CD4-positive, alpha-beta T cell treated with Interferon alpha-2 for 1 hour (primary cell): ENCODE results near the gene GFRA1.

ENCODE experiments used
- DNase-seq, 2 donors: peaks; one replicate each; pipeline ENCODE4 v3.0.0-alpha.2; 2020 to 2022

The GFRA1 gene

DNA sequence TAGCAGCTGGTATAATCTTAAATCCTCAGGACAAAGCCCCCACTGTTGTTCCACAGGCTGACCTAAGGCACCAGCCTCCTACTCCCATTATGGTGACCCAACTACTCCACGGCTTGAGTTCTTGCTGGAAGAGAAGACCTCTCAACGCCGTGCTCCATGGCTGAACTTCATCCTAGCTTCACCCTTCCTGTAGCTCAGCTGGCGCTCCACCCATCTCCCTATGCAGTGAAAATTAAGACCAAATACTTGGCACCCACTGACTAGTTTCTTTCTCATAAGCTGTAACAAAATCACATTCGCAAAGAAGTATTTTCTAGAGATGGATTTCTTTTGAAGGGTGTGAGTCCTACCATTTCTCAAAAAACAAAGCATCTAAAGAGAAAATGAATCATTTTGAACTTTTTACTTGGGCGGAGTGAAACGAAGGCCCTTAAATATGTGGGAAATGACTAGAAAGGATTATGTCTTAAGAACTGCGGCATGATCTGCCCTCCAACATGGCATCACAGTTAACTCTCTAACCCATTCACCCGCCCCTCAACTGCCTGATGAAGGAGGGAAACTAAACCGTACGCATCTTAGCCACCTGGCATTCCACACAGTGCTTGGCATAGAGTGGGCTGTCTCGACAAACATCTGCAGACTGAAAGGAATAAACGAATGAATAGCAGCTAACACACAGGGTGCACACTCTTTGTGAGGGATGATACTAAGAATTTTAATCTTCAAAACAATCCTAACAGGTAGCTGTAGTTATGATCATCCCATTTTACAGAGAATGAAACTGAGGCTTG lies 32.7 kb downstream of the GFRA1 start:
- DNase-seq = no peak

GRCh38 chr10:116239229-116239628 lies 33.8 kb downstream of the GFRA1 start:
- DNase-seq = no peak

GRCh38 chr10:116237970-116238369 lies 35.0 kb downstream of the GFRA1 start:
- no peak for DNase-seq

DNA sequence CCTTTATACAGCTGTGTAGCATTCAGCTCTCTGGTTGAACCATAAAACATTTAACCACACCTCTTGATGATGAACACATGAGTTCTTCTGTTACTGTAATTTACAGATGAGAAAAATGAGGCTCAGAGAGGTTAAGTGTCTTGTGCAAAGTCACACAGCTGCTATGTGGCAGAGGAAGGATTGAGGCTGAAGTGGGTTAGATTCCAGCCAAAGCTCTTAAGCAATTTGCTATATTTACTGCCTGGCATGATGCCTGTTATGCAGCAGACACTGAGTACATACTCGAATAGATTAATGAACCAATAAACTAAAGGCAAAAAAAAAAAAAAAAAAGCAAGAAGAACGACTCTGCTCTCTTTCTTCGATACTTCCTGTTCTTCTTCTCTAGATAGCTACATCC lies 35.7 kb downstream of the GFRA1 start:
- no peak for DNase-seq

DNA sequence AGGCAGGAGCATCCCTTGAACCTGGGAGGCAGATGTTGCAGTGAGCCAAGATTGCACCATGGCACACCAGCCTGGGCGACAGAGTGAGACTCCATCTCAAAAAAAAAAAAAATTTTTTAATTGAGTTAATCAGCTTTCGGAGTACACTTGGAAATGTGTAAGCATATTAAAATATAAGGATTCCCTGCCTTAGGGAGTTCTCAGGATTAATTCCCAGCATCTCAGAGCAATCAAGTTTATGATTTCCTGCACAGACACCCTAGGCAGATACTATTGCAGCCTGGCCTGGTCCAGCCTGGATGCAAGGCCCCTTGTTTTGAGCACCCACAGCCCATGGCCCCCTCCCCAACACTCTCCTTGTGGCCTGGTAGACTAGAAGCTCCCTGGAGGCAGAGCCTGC lies 39.8 kb downstream of the GFRA1 start:
- DNase-seq = no peak

- no peak for DNase-seq
These were observed 40.4 kb downstream of the GFRA1 start for GRCh38 chr10:116232613-116233012.

- DNase-seq = no peak
These were observed 46.2 kb downstream of the GFRA1 start for GRCh38 chr10:116226766-116227165.

DNA sequence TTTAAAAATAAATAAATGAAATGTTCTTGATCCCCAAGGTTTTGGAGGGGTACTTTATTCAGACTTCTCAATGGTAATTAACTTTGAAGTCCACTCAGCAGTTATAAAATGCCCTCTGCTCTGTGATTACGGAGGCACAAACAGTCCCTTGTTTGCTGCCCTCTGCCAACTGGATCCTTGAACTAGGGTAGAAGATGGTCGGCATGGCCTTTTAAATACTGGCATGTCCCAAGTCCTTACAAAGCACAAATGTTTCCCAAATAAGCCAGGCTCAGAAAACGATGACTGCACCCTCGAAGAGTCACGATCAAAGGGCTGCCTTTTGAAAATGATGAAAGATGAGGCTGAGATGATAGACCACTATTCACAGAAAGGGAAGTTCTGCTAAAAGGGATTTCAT lies 47.0 kb downstream of the GFRA1 start:
- DNase-seq = no peak

DNA sequence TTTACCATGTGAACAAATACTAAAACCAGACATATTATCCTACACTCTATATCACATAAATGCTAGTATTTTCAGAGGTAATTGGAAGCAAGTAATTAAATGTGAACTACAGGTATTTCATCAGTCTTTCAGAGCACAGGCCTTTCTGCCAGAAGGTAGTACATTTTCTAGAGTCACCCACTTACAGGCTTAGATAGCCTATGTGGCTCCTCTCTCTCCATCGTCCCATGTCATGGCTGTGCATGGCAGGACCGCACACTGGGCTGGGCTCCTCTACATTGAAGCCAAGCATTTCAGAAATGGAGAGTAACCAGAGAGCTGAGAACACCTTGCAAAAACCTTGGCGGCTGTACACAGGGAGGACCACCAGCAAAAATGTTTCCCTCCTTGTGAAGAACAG lies 49.7 kb downstream of the GFRA1 start:
- DNase-seq = no peak

- no peak for DNase-seq
These were observed 52.0 kb downstream of the GFRA1 start for GRCh38 chr10:116221053-116221452.

GRCh38 chr10:116216676-116217075 lies 56.3 kb downstream of the GFRA1 start:
- no peak for DNase-seq

- DNase-seq = no peak
These were observed 57.4 kb downstream of the GFRA1 start for GRCh38 chr10:116215651-116216050.

- DNase-seq = no peak
These were observed 61.3 kb downstream of the GFRA1 start for GRCh38 chr10:116211682-116212081.

- no peak for DNase-seq
These were observed 62.2 kb downstream of the GFRA1 start for GRCh38 chr10:116210588-116211346.

DNA sequence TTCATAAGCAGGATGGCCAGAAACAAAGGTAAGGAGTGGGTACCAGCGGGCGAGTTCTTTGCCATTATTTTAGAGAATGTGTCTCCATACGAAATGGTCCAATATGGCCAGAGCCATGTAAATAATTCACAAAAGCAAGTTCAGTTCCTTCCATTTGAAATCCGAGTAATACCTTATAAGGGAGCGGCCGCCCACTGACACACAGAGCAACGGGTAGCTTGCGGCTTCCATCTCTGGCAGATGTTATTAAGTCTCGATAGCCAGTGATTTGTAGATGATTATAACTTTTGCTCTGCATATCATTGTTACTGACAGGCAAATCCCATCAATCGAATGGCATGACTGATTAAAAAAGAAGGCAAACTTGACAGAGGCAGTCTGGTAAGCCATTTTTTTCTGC lies 63.2 kb downstream of the GFRA1 start:
- DNase-seq = no peak

DNA sequence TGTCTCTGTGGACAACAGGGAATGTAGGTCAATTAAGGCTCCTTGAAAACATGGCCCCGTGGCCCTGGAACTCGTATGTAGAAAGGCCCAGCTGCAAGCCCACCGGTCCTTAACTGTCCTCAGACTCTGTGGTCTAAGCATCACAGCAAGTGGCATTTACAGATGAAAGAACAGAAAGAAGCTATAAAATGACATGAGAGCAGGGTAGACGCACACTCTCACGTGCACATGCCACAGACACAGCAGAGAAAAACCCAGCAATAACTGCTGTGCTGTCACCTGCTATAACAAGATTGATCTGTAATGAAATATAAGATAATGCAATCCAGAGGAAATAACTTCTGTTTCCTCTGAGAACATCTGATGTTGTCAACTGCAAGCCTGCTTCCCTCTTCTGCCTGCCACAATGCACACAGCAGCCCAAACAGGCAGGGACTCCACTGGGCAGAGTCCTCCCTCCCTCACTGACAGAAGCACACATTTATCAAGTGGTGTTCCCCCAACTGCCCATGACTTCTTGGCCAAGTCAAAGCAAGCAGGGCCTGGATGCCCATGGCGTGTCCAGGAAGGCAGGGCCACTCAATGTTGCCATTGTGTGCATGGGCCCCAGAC lies 63.9 kb downstream of the GFRA1 start:
- DNase-seq = no peak

- DNase-seq = no peak
These were observed 65.3 kb downstream of the GFRA1 start for GRCh38 chr10:116207690-116208089.

DNA sequence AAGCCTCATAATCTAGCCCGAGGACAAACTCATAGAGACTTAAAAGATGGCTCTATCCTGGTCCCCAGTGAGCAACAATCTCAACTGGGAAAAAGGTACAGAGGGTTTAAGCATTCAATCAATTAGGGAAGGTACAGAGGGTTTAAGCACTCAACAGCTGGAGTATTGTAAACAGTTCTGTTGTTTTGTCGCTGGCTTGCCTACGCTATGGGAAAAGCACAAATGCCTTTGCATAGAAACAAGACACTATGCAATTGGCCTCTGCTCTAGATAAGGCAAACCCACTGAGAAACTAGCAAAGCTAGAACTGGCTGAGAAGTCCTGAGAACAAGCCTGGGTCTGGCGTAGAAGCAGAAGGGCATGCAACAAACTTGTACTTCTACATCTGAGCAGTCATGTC lies 69.3 kb downstream of the GFRA1 start:
- DNase-seq = no peak

DNA sequence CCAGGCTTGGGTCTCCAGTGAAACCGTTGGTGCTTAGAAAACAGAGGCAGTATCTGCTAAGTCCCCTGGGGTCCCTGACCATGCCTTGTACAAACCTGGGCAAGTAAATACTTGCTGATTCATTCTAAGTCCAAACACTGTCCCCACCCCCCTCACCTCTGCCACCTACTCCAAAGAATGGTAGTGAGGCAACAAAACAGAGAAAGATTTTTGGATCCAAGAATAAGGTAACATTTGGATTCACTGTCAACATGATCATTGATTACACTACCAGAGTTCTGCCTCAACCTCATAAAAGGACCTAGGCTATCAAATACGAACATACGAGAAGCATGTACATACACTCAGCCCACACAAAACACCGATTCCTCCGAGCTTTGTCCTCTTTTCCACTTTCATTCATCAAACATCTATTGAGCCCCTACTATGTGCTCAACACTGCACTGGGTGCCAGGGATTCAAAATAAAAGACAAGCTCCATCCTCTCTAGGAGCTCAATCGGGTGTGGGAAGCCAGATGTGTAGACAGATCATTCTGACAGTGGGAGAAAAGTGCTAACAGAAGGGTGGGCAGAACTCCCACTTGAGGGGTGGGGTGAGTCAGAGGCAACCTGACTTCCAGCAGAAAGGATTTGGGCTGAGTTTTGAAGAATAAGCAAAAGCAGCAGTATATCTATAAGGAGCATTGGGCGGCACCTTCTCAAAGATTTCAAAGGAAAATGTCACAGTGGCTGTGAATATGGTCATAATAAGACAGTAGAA lies 71.2 kb downstream of the GFRA1 start:
- no peak for DNase-seq

GRCh38 chr10:116201011-116201410 lies 72.0 kb downstream of the GFRA1 start:
- DNase-seq = no peak

- DNase-seq = no peak
These were observed 74.3 kb downstream of the GFRA1 start for GRCh38 chr10:116198676-116199035.

DNA sequence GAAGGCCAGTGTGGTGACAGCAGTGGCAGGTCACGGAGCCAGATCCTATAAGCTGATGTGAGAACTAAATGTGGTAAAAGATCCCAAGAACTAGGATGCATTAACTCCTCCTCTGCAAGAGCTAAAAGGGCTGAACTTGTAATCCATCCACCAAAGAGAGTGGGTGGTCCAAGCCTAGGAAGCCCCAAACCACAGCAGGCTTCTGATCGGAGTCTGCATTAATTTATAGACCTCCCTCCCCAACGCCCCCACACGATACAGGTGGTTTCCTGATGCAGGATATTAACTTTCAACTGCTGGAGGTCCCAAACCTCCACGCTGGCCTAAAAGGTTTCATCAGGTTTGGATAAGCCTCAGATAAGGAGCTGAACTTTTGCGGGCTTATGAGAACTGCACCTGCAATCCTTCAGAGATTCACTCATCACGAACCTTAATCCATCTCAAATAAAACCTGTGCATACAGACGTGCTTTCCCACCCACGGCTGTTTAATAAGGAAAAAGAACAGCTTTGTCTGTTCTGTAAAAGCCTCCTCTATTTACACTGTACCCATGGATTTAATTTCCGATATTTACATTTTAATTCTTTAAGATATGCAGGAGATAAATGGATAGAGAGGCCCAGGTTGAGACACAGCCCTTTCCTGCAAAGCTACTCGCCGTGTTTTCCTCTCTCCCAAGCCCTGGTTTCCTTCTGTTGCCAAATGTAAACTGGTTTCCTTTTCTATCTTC lies 74.9 kb downstream of the GFRA1 start:
- DNase-seq = no peak

GRCh38 chr10:116195583-116195982 lies 77.4 kb downstream of the GFRA1 start:
- DNase-seq = no peak
